ENCODE results near the gene CSF3.

Gene CSF3

GRCh38 chr17:40004072-40004471, 11.2 kb upstream of the CSF3 start:
- no peak for TF ChIP-seq YY1 (IDR thresholded peaks at IDR 0.05; ENCODE audit: low read depth)

GRCh38 chr17:40004712-40005111, 10.5 kb upstream of the CSF3 start:
- TF ChIP-seq YY1 (IDR thresholded peaks at IDR 0.05; ENCODE audit: low read depth) (no peak), TCF12 (IDR thresholded peaks at IDR 0.05; ENCODE audit: low read depth) (no peak), RAD21 (IDR thresholded peaks at IDR 0.05; ENCODE audit: low read depth) (no peak)

GRCh38 chr17:40005520-40005919, 9.7 kb upstream of the CSF3 start:
- TF ChIP-seq EGR1 (IDR thresholded peaks at IDR 0.05): no peak
- TF ChIP-seq CREB1 (IDR thresholded peaks at IDR 0.05; ENCODE audit: low read depth): no peak
- no peak for TF ChIP-seq USF1 (IDR thresholded peaks at IDR 0.05)
- TF ChIP-seq ZBTB7A (IDR thresholded peaks at IDR 0.05; ENCODE audit: low read depth): no peak
- TF ChIP-seq YY1 (IDR thresholded peaks at IDR 0.05; ENCODE audit: low read depth): no peak
- no peak for TF ChIP-seq EP300 (IDR thresholded peaks at IDR 0.05; ENCODE audit: borderline replicate concordance)
- TF ChIP-seq FOXM1 (IDR thresholded peaks at IDR 0.05; ENCODE audit: borderline replicate concordance, low read depth): no peak
- no peak for TF ChIP-seq RAD21 (IDR thresholded peaks at IDR 0.05; ENCODE audit: low read depth)
- no peak for TF ChIP-seq TAF1 (IDR thresholded peaks at IDR 0.05; ENCODE audit: low read depth)
- no peak for TF ChIP-seq NFIC (IDR thresholded peaks at IDR 0.05)
- no peak for TF ChIP-seq TEAD4 (IDR thresholded peaks at IDR 0.05)
- TF ChIP-seq MAX (IDR thresholded peaks at IDR 0.05): no peak
- no peak for TF ChIP-seq TCF12 (IDR thresholded peaks at IDR 0.05; ENCODE audit: low read depth)
- TF ChIP-seq CEBPB (IDR thresholded peaks at IDR 0.05): no peak
- no peak for TF ChIP-seq REST (IDR thresholded peaks at IDR 0.05; ENCODE audit: low read depth)

- TF ChIP-seq EP300 (IDR thresholded peaks at IDR 0.05; ENCODE audit: borderline replicate concordance) (no peak), YY1 (IDR thresholded peaks at IDR 0.05; ENCODE audit: low read depth) (no peak), TCF12 (IDR thresholded peaks at IDR 0.05; ENCODE audit: low read depth) (no peak), EGR1 (IDR thresholded peaks at IDR 0.05) (no peak), CEBPB (IDR thresholded peaks at IDR 0.05) (no peak), TEAD4 (IDR thresholded peaks at IDR 0.05) (no peak), MAX (IDR thresholded peaks at IDR 0.05) (no peak), RAD21 (IDR thresholded peaks at IDR 0.05; ENCODE audit: low read depth) (no peak), CREB1 (IDR thresholded peaks at IDR 0.05; ENCODE audit: low read depth) (no peak), TAF1 (IDR thresholded peaks at IDR 0.05; ENCODE audit: low read depth) (no peak), NFIC (IDR thresholded peaks at IDR 0.05) (no peak), USF1 (IDR thresholded peaks at IDR 0.05) (no peak), FOXM1 (IDR thresholded peaks at IDR 0.05; ENCODE audit: borderline replicate concordance, low read depth) (no peak), REST (IDR thresholded peaks at IDR 0.05; ENCODE audit: low read depth) (no peak)
These were observed 762 bp upstream of the CSF3 start for GRCh38 chr17:40014375-40014980.

- TF ChIP-seq EP300 (IDR thresholded peaks at IDR 0.05; ENCODE audit: borderline replicate concordance) (no peak), NFIC (IDR thresholded peaks at IDR 0.05) (no peak), ZBTB7A (IDR thresholded peaks at IDR 0.05; ENCODE audit: low read depth) (no peak), FOXM1 (IDR thresholded peaks at IDR 0.05; ENCODE audit: borderline replicate concordance, low read depth) (no peak), TCF12 (IDR thresholded peaks at IDR 0.05; ENCODE audit: low read depth) (no peak), RAD21 (IDR thresholded peaks at IDR 0.05; ENCODE audit: low read depth) (no peak), TEAD4 (IDR thresholded peaks at IDR 0.05) (no peak), MAX (IDR thresholded peaks at IDR 0.05) (no peak), TAF1 (IDR thresholded peaks at IDR 0.05; ENCODE audit: low read depth) (no peak), REST (IDR thresholded peaks at IDR 0.05; ENCODE audit: low read depth) (no peak), USF1 (IDR thresholded peaks at IDR 0.05) (no peak), YY1 (IDR thresholded peaks at IDR 0.05; ENCODE audit: low read depth) (no peak), CREB1 (IDR thresholded peaks at IDR 0.05; ENCODE audit: low read depth) (no peak)
These were observed 1.1 kb downstream of the CSF3 start for GRCh38 chr17:40015998-40016985.

Measured in Ishikawa (cell line).